Measurements from ENCODE around the gene UBA6.

- TF ChIP-seq, protein P1, sequence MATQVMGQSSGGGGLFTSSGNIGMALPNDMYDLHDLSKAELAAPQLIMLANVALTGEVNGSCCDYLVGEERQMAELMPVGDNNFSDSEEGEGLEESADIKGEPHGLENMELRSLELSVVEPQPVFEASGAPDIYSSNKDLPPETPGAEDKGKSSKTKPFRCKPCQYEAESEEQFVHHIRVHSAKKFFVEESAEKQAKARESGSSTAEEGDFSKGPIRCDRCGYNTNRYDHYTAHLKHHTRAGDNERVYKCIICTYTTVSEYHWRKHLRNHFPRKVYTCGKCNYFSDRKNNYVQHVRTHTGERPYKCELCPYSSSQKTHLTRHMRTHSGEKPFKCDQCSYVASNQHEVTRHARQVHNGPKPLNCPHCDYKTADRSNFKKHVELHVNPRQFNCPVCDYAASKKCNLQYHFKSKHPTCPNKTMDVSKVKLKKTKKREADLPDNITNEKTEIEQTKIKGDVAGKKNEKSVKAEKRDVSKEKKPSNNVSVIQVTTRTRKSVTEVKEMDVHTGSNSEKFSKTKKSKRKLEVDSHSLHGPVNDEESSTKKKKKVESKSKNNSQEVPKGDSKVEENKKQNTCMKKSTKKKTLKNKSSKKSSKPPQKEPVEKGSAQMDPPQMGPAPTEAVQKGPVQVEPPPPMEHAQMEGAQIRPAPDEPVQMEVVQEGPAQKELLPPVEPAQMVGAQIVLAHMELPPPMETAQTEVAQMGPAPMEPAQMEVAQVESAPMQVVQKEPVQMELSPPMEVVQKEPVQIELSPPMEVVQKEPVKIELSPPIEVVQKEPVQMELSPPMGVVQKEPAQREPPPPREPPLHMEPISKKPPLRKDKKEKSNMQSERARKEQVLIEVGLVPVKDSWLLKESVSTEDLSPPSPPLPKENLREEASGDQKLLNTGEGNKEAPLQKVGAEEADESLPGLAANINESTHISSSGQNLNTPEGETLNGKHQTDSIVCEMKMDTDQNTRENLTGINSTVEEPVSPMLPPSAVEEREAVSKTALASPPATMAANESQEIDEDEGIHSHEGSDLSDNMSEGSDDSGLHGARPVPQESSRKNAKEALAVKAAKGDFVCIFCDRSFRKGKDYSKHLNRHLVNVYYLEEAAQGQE (IDR thresholded peaks at IDR 0.05; ENCODE audit: insufficient read depth in 1 of 2, low read depth in 2 of 2, low read length in 2 of 2), result no peak
- no peak for TF ChIP-seq FOXP2 (optimal IDR thresholded peaks at IDR 0.05; ENCODE audit: borderline replicate concordance, extremely low read depth, extremely low read length, insufficient read depth)
Measured at GRCh38 chr4:67604029-67604381, 97.0 kb downstream of the UBA6 start.
